Fibroblast of lung (primary cell): Measurements from ENCODE around the gene NF2. TPM values are rescaled to one million over a fixed set of nuclear protein-coding genes. Genes with fewer than 3 reads are reported as not detected.
A peak's percentile ranks its signal among the peaks of the same experiment; 100 is the strongest.

Experiments used
- DNase-seq, 2 donors: peaks; one replicate each; pipeline versions ENCODE4 v3.0.0 to v3.0.0-alpha.2; 2010; ENCODE audit warnings: low read depth in 2 of 2
- H2AFZ ChIP-seq: 2 replicates; pipeline ENCODE4 v1.5.1; 2012; ENCODE audit warnings: low read length, control low read depth, inconsistent platforms
- H3K27ac ChIP-seq: 2 replicates; pipeline ENCODE4 v1.5.1; 2011; ENCODE audit warnings: low read length, control low read depth; ENCODE audit not compliant: insufficient read depth
- H3K27me3 ChIP-seq: 2 replicates; pipeline ENCODE4 v1.5.1; 2011; ENCODE audit warnings: mild to moderate bottlenecking, low read length; ENCODE audit not compliant: control insufficient read depth, insufficient read depth
- H3K36me3 ChIP-seq: 2 replicates; pipeline ENCODE4 v1.5.1; 2011; ENCODE audit warnings: low read length; ENCODE audit not compliant: control insufficient read depth, insufficient read depth
- H3K4me1 ChIP-seq: 2 replicates; pipeline ENCODE4 v1.5.1; 2011; ENCODE audit warnings: low read length; ENCODE audit not compliant: control insufficient read depth, insufficient read depth; ENCODE audit errors: extremely low read depth
- H3K4me2 ChIP-seq: 2 replicates; pipeline ENCODE4 v1.5.1; 2011; ENCODE audit warnings: low read length, control low read depth; ENCODE audit not compliant: insufficient read depth; ENCODE audit errors: extremely low read depth
- H3K4me3 ChIP-seq, 4 experiments: fragments of 200-600 bp in 1 of 4; sonication (generic) in 1 of 4; replicated peaks in 1 of 4; 2 replicates each; pipeline ENCODE4 v1.5.1; 2011 to 2016; ENCODE audit warnings: low read length in 4 of 4, low read depth in 3 of 4, mild to moderate bottlenecking in 3 of 4, control low read depth in 2 of 4, inconsistent platforms in 1 of 4, mixed read lengths in 1 of 4; ENCODE audit not compliant: insufficient read depth in 1 of 4; ENCODE audit errors: control extremely low read depth in 1 of 4
- H3K79me2 ChIP-seq: 2 replicates; pipeline ENCODE4 v1.5.1; 2012; ENCODE audit warnings: mild to moderate bottlenecking, low read length, inconsistent platforms; ENCODE audit not compliant: control insufficient read depth, insufficient read depth
- H3K9ac ChIP-seq: 2 replicates; pipeline ENCODE4 v1.5.1; 2011; ENCODE audit warnings: mild to moderate bottlenecking, low read length, control low read depth; ENCODE audit not compliant: insufficient read depth
- H3K9me3 ChIP-seq: 2 replicates; pipeline ENCODE4 v1.5.1; 2012; ENCODE audit warnings: low read depth, low read length; ENCODE audit not compliant: control insufficient read depth, insufficient read depth
- H4K20me1 ChIP-seq: 2 replicates; pipeline ENCODE4 v1.5.1; 2011; ENCODE audit warnings: low read length; ENCODE audit not compliant: control insufficient read depth, insufficient read depth; ENCODE audit errors: extremely low read depth
- EZH2 ChIP-seq: IDR thresholded peaks from 2 replicates; pipeline ENCODE4 v1.5.1; 2012; ENCODE audit warnings: low read length, control low read depth, mild to moderate bottlenecking; ENCODE audit errors: missing control alignments
- polyA plus RNA-seq, 2 donors: library from polyadenylated mRNA; depleted of rRNA in 1 of 2; stranded (reverse) in 1 of 2; unstranded in 1 of 2; fragments of >200 nt; gene quantifications; 2 replicates each; pipeline ENCODE4 v1.2.1, GENCODE V29; 2011 to 2012; ENCODE audit warnings: missing spikeins in 1 of 2
- total RNA-seq: library from RNA; depleted of rRNA; stranded (reverse); fragments of >200 nt; gene quantifications from 2 replicates; pipeline ENCODE4 v1.2.1, GENCODE V29; 2014
- TF ChIP-seq, protein P1 (sequence below), 2 donors: IDR thresholded peaks in 1 of 2; conservative IDR thresholded peaks in 1 of 2; 1 replicate in 1 of 2; 2 replicates in 1 of 2; pipeline ENCODE4 v1.5.1; 2011 to 2012; ENCODE audit warnings: low read length in 2 of 2, control low read depth in 1 of 2, inconsistent platforms in 1 of 2, low read depth in 1 of 2, mild to moderate bottlenecking in 1 of 2

The NF2 gene
- total and polyA plus RNA-seq, 2 donors (not counting 1 experiment from before 2014, with no cell fraction given): 55.5 to 80.9 TPM

DNA sequence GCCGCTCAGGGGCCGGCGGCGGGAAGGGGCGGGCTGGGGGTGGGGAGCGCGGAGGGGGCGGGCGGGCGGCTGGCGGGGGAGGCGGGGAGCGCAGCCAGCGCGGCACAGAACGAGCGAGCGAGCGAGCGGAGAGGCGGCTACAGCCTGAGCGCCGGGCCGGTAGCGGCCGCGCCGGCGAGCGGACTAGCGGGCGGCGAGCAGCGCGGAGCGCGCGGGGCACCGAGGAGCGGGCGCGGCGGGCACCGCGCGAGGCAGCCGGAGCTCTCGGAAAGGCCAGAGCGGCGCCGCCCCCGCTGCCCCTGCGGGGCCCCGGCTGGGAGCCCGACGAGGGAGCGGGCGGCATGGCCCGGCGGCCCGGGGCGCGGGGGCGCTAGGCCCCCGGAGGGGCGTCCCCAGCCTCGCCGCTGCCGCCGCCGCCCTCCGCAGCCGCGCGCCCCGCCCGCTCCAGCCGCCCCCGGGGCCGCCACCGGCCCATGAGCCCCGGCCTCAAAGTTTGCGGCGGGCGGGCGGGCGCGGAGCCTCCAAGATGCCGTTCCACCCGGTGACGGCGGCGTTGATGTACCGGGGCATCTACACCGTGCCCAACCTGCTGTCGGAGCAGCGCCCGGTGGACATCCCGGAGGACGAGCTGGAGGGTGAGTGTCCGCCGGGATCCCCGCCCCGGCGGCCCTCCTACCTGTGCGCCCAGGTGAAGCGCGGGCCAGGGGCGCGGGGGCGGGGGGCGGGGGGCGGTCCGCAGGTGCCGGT lies 116.6 kb downstream of the NF2 start, which contains the start of gene CABP7:
CABP7 (plus strand) TSS at position 105 of the 747 bp plus-strand sequence; CDS start at position 527, 422 bp downstream.
- no peaks in the 10 kb centered on the region for H3K36me3 ChIP-seq
- H3K9me3 ChIP-seq: no peaks in the 10 kb centered on the region
- no peak within 1 kb of the TSS for H3K27ac ChIP-seq
- H3K4me1 ChIP-seq: no peaks in the 10 kb centered on the region
- no peak within 1 kb of the TSS for H3K4me2 ChIP-seq
- no peak for DNase-seq
- peak; percentile 95 for TF ChIP-seq EZH2
- TF ChIP-seq, protein P1, sequence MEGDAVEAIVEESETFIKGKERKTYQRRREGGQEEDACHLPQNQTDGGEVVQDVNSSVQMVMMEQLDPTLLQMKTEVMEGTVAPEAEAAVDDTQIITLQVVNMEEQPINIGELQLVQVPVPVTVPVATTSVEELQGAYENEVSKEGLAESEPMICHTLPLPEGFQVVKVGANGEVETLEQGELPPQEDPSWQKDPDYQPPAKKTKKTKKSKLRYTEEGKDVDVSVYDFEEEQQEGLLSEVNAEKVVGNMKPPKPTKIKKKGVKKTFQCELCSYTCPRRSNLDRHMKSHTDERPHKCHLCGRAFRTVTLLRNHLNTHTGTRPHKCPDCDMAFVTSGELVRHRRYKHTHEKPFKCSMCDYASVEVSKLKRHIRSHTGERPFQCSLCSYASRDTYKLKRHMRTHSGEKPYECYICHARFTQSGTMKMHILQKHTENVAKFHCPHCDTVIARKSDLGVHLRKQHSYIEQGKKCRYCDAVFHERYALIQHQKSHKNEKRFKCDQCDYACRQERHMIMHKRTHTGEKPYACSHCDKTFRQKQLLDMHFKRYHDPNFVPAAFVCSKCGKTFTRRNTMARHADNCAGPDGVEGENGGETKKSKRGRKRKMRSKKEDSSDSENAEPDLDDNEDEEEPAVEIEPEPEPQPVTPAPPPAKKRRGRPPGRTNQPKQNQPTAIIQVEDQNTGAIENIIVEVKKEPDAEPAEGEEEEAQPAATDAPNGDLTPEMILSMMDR (conservative IDR thresholded peaks at IDR 0.05 in 1 of 2, IDR thresholded peaks at IDR 0.05 in 1 of 2; ENCODE audit: low read depth in 1 of 2, low read length in 2 of 2): no peak
- H4K20me1 ChIP-seq: no peaks in the 10 kb centered on the region
- no peak within 1 kb of the TSS for H2AFZ ChIP-seq
- H3K9ac ChIP-seq: no peak within 1 kb of the TSS
- H3K79me2 ChIP-seq: no peaks in the 10 kb centered on the region
- peaks cover 22% of the 10 kb centered on the region for H3K27me3 ChIP-seq
- no peak within 1 kb of the TSS for H3K4me3 ChIP-seq

GRCh38 chr22:29720811-29721323 lies 117.4 kb downstream of the NF2 start:
- no peaks in the 10 kb centered on the region for H4K20me1 ChIP-seq
- no peaks in the 10 kb centered on the region for H3K9me3 ChIP-seq
- no peak overlapping the region for H3K4me2 ChIP-seq
- peaks cover 18% of the 10 kb centered on the region for H3K27me3 ChIP-seq
- H3K4me3 ChIP-seq: no peak overlapping the region
- no peaks in the 10 kb centered on the region for H3K79me2 ChIP-seq
- no peak overlapping the region for H3K9ac ChIP-seq
- no peak overlapping the region for H3K27ac ChIP-seq
- H3K36me3 ChIP-seq: no peaks in the 10 kb centered on the region
- no peaks in the 10 kb centered on the region for H3K4me1 ChIP-seq
- H2AFZ ChIP-seq: no peak overlapping the region
- DNase-seq: no peak
- TF ChIP-seq, protein P1 (conservative IDR thresholded peaks at IDR 0.05 in 1 of 2, IDR thresholded peaks at IDR 0.05 in 1 of 2; ENCODE audit: low read depth in 1 of 2, low read length in 2 of 2): no peak
- peak; percentile 81 for TF ChIP-seq EZH2

DNA sequence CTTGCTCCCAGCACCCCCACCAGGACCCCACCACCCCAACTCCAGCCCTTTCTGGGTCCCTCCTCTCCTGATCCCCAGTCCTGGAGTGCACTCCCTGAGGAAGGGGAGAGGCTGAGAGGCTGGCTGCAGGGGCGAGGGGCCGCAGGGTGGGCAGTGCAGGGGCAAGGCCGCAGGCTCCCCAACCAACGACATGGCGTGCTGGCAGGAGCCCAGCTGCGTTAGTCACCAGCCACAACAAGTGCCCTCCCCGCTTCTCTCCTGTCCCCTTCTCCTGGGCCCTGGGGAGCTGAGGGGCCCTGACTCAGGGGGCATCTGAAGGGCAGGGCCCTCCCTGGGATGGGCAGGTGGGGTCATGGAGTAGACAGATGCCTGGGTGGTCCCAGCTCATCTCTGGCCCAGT lies 118.7 kb downstream of the NF2 start:
- H3K27me3 ChIP-seq: peaks cover 18% of the 10 kb centered on the region
- DNase-seq: peak in 1 of 2 donors; percentile 35
- H4K20me1 ChIP-seq: no peaks in the 10 kb centered on the region
- no peak for TF ChIP-seq EZH2
- TF ChIP-seq, protein P1 (conservative IDR thresholded peaks at IDR 0.05 in 1 of 2, IDR thresholded peaks at IDR 0.05 in 1 of 2; ENCODE audit: low read depth in 1 of 2, low read length in 2 of 2): no peak
- H3K36me3 ChIP-seq: no peaks in the 10 kb centered on the region
- no peak overlapping the region for H3K9ac ChIP-seq
- H3K79me2 ChIP-seq: no peaks in the 10 kb centered on the region
- H3K9me3 ChIP-seq: no peaks in the 10 kb centered on the region
- no peak overlapping the region for H3K4me2 ChIP-seq
- no peak overlapping the region for H2AFZ ChIP-seq
- no peak overlapping the region for H3K27ac ChIP-seq
- H3K4me1 ChIP-seq: no peaks in the 10 kb centered on the region
- H3K4me3 ChIP-seq: no peak overlapping the region
